ENCODE measurements around the gene ZNF747.

Gene ZNF747

DNA sequence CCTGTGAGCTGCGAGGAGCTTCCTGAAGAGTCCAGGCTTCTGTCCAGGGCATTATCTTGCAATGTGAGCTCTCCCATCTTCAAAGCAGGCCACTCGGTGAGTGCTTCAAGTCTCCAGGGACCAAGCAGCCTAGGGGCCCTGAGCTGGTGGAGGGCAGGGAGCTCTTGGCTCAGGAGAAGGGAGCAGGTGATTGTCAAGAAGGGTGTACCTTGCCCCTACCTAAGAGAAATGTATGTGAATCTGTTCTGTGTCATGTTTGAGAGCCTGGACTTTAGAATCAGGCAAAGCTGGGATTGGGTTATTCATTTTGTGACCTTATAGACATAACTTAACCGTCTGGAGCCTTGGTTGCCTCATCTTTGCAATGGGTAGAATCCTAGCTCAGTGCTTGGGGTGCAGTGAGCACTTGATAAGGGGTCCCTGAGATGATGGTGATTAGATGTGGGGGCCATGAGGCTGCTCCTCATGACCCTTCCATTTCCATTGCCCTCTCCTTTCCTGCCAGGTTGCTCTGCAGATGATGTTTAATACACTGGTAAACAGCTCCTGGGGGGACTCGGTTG lies 24.2 kb downstream of the ZNF747 start:
- no peak for DNase-seq

GRCh38 chr16:30509081-30509765 lies 25.4 kb downstream of the ZNF747 start:
- no peak for DNase-seq

DNA sequence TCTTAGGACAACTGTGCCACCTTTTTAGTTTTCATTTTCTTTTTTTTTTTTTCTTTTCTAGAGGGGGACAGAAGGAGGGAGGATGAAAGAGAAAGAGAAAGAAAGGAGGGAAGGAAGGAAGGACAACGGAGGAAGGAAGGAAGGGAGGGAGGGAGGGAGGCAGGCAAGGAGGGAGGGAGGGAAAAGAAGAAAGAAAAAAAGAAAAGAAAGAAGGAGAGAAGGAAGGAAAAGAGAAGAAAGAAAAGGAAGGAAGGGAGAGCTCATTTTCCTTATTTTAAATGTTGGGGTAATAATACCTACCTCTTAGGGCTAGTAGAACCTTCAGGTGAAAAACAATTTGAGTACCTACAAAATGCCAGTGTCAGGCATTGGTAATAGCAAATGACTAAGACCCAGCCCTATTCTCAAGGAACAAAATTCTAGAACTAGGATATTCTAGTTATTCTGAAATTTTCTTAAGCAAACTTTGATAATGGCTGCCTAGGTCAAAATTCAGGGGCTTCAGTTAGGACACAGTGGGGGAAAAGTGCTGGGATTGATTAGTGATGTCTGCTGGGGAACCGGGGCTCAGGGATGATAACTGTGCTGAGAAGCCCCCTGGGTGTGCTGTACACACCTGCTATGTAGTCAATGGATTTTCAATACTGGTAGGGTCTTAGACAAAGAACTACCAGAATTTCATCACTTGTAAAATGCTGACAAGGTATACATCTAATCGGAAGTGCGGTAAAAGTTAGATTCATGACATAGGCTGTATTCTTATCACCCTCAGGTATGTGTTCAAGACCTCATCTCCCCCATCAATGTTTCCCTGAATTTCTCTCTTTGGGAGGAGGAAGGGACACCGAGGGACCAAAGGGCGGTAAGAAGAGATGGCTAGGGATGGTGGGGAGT lies 31.0 kb downstream of the ZNF747 start:
- DNase-seq, result no peak

DNA sequence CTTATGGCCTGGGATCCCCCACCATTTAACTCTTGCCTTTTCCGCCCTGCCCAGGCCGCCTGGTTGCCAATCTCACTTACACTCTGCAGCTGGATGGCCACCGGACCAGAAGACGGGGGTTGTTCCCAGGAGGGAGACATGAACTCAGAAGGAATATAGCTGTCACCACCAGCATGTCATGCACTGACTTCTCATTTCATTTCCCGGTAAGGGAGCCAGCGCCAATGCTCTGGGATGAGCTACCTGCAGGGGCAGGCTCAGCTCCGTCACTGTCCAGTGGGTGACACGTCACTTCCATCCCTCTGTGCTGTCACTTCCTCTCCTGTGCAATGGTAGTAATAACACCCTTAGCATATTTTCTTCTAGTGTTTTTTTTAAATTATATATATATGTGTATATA lies 35.4 kb downstream of the ZNF747 start:
- DNase-seq, result no peak

DNA sequence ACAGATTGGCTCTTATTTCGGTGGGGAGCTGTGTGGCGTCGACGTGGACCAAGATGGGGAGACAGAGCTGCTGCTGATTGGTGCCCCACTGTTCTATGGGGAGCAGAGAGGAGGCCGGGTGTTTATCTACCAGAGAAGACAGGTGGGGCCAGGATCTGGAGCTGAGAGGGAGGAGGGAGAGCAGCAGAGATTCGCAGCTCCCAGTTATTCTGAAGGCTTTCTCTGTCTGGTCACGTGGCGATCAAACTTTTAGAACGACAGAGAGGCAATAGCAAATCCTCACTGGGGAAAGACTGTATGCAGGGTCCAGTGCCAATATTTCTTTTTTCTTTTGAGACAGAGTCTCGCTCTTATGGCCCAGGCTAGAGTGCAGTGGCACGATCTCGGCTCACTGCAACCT lies 39.9 kb downstream of the ZNF747 start:
- DNase-seq, result no peak

- DNase-seq, result no peak
Observed at GRCh38 chr16:30493941-30494488, 40.6 kb downstream of the ZNF747 start.

DNA sequence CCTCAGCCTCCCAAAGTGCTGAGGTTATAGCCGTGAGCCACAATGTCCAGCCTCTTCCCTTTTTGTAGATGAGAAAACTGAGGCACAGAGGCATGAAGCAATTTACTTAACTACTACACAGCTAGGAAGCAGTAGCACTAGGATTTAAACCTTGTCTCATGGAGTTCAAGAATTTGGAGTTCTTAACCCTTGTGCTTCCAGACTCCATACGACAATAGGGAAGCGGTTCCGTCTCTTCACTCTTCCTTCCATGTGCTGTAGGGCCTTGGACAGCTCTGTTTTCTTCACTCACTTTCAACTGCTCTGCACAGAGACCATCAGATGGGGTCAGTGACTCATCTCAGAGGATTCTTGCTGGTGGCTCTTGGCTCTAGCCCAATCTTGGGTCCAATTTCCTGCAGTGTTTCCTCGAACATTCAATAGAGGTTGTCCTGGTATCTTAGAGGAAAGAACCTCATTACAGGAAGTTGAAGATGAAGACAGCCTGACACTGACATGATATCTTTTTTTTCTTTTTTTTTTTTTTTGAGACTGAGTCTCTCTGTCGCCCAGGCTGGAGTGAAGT lies 42.8 kb downstream of the ZNF747 start:
- no peak for DNase-seq

- DNase-seq, result no peak
Observed at GRCh38 chr16:30491229-30491628, 43.4 kb downstream of the ZNF747 start.

GRCh38 chr16:30490210-30490609 lies 44.4 kb downstream of the ZNF747 start:
- DNase-seq, result peak; percentile 2

DNA sequence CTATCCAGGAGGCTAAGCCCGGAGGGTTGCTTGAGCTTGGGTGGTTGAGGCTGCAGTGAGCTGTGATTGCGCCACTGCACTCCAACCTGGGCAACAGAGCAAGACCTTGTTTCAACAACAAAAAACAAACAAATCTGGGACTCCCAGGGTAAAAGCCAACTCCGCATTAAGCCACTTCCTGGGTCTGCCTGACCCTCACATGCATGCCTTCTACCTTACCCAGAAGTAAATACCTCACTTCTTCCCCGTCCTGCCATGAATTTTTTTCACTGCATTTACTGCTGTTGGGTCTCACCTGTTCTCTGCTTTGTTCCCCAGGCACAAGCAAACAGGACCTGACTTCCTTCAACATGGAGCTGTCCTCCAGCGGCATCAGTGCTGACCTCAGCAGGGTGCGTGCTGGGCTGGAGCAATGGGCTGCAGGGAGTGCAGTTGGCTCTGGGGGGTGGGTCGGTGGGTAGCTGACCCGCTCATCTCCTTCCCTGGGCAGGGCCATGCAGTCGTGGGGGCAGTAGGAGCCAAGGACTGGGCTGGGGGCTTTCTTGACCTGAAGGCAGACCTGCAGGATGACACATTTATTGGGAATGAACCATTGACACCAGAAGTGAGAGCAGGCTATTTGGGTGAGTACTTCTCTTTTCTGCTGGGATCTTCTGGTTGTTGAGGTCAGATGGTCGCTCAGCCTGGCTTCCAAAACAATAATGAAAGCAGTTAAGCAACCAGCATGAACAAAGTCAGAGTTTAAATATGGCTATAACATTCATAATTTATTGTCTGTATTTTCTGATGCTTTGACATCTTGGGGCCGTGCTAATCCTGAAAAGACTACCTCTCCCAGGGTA lies 45.7 kb downstream of the ZNF747 start:
- DNase-seq, result no peak

DNA sequence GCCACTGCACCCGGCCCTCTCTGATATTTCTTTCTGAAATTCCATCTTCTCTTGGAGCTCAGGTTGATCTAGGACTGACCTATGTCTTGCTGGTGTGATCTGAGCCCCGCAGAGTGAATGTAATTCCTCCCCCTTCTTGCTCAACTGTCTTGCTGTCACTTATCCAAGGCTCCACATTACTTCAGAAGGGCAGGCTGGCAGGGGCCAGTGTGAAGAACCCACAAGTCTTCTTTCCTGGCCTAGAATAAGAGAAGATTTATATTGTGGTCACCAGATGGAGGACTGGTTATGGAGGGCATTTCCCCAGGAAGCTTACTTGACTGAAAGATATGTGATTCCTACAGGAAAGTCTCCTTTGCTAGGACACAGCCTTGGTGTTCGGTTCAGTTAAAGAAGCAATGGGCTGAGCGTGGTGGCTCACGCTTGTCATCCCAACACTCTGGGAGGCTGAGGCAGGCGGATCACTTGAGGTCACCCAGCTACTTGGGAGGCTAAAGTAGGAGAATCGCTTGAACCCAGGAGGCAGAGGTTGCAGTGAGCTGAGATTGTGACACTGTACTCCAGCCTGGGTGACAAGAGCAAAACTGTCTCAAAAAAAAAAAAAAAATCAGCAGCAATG lies 48.7 kb downstream of the ZNF747 start:
- no peak for DNase-seq

DNA sequence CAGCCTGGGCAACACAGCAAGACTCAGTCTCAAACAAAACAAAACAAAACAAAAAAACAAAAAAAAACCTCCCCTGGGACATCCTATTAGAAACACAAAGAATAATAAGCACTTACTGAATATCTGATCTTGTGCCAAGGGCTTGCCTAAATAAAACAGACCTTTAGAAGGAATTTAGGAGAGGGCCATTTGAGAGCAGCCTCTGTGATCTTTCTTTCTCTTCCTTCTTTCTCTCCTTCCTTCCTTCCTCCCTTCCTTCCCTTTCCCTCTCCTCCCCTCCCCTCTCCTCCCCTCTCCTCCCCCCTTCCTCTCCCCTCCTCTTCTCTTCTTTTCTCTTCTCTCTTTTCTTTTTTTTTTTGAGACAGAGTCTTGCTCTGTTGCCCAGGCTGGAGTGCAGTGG lies 49.8 kb downstream of the ZNF747 start:
- no peak for DNase-seq

DNA sequence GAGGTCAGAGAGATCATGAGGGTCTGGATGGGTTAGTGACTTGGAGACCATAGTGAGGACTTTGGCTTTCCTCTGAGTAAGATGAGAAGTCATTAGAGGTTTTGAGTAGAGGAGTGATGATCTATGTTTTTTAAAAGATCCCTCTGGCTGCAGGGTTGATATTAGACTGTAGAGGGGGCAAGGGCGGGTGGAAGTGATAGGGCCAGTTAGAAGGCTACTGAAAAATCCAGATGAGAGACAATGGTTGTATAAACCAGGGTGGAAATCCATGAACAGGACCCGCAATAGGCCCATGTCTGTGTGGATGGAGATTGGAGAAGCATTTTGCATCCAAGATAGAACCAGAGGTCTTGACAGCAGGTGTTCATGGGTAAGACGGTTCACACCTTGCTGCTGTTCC lies 52.3 kb downstream of the ZNF747 start:
- no peak for DNase-seq

DNA sequence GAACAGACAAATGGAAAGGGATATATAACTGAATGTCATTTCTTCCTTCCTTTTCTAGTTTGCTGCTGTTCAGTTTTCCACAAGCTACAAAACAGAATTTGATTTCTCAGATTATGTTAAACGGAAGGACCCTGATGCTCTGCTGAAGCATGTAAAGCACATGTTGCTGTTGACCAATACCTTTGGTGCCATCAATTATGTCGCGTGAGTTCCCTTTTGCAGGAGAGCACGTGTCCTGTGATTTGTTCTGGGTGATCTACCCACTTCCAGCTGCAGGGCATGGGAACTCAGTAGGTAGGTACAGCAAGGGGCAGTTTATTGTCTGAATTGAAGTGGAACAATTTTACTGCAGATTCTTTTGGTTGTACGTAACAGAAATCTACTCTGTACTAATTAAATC lies 53.3 kb downstream of the ZNF747 start:
- no peak for DNase-seq

All from NCI-H526 treated with DMSO at 0.1 percent for 48 hours (cell line).